GM12878 (cell line): ENCODE measurements around the gene PTPRU. TPM values are rescaled to one million over a fixed set of nuclear protein-coding genes. Genes with fewer than 3 reads are reported as not detected.

ENCODE experiments used
- ATAC-seq: fragments of 200-7000 bp; cut with Tn5 transposase; 3 replicates; pipeline ENCODE4 v1.9.1; 2020; ENCODE audit warnings: mild to moderate bottlenecking, moderate library complexity
- BruUV-seq: library from RNA; stranded (reverse); fragments of 400-500 nt; replicated peaks from 2 replicates; lab custom pipeline; 2021; lab: Mats Ljungman, UMichigan
- CTCF ChIA-PET: fragments of 300-600 bp; sonication (Branson Sonifier 250); formaldehyde crosslinking; extraction: SDS; loops from one replicate; lab custom pipeline; 2021; ENCODE audit warnings: inconsistent platforms; lab: Yijun Ruan, JAX
- POLR2A ChIA-PET: fragments of 350-600 bp; formaldehyde crosslinking; extraction: SDS; loops from one replicate; lab custom pipeline; 2021; ENCODE audit warnings: inconsistent platforms; lab: Charles Lee
- RAD21 ChIA-PET: fragments of 300-600 bp; sonication (Branson Sonifier 250); formaldehyde crosslinking; loops from one replicate; lab custom pipeline; 2023; ENCODE audit warnings: antibody characterized with exemption; ENCODE audit not compliant: unreplicated experiment; lab: Charles Lee
- SMC1A ChIA-PET: fragments of 300-600 bp; sonication (Branson Sonifier 250); formaldehyde crosslinking; loops from one replicate; lab custom pipeline; 2023; ENCODE audit not compliant: unreplicated experiment, uncharacterized antibody; lab: Charles Lee
- DNase-seq: peaks from one replicate; pipeline ENCODE4 v3.0.0-alpha.2; 2011; ENCODE audit warnings: low read depth, low spot score
- FAIRE-seq: peaks from 3 replicates; lab custom pipeline; 2011; peaks lifted over from hg19 to GRCh38; lab: Jason Lieb, UNC
- H2AFZ ChIP-seq: 2 replicates; pipeline ENCODE4 v1.6.0; 2011; ENCODE audit warnings: low read depth, low read length, control low read depth; ENCODE audit not compliant: control insufficient read depth
- H3K27ac ChIP-seq: 2 replicates; pipeline ENCODE4 v1.5.1; 2011; ENCODE audit warnings: control low read depth; ENCODE audit not compliant: control insufficient read depth, insufficient read depth
- H3K27me3 ChIP-seq, 2 experiments: replicated peaks in 1 of 2; 2 replicates each; pipeline versions ENCODE4 v1.6.0 to v1.6.1; 2011; ENCODE audit warnings: low read length in 1 of 2; ENCODE audit not compliant: control insufficient read depth in 2 of 2, insufficient read depth in 2 of 2
- H3K36me3 ChIP-seq, 2 experiments: 2 replicates each; pipeline ENCODE4 v1.5.1; 2011; ENCODE audit warnings: low read length in 1 of 2; ENCODE audit not compliant: control insufficient read depth in 2 of 2, insufficient read depth in 2 of 2
- H3K4me1 ChIP-seq: 2 replicates; pipeline ENCODE4 v1.6.1; 2011; ENCODE audit warnings: mild to moderate bottlenecking, low read length, moderate library complexity, mixed read lengths; ENCODE audit not compliant: control insufficient read depth, insufficient read depth
- H3K4me2 ChIP-seq: 2 replicates; pipeline ENCODE4 v1.6.0; 2011; ENCODE audit warnings: control low read depth; ENCODE audit not compliant: control insufficient read depth, insufficient read depth
- H3K4me3 ChIP-seq: fragments of 200-600 bp; sonication (generic); 2 replicates; pipeline ENCODE4 v1.5.1; 2016
- H3K79me2 ChIP-seq: 2 replicates; pipeline ENCODE4 v1.6.0; 2011; ENCODE audit warnings: low read length; ENCODE audit not compliant: control insufficient read depth, insufficient read depth
- H3K9ac ChIP-seq: 2 replicates; pipeline ENCODE4 v1.8.0; 2011; ENCODE audit warnings: low read length, control low read depth, mixed read lengths; ENCODE audit not compliant: control insufficient read depth, insufficient read depth
- H3K9me3 ChIP-seq: replicated peaks from 3 replicates; pipeline ENCODE4 v1.5.1; 2011; ENCODE audit warnings: mild to moderate bottlenecking, low read length; ENCODE audit not compliant: control insufficient read depth, insufficient read depth
- H4K20me1 ChIP-seq: 2 replicates; pipeline ENCODE4 v1.6.0; 2011; ENCODE audit not compliant: control insufficient read depth, insufficient read depth
- CTCF ChIP-seq, 3 experiments: IDR thresholded peaks in 2 of 3; conservative IDR thresholded peaks in 1 of 3; 2 replicates each; pipeline ENCODE4 v1.5.1; 2011; ENCODE audit warnings: low read depth in 3 of 3, low read length in 3 of 3, mild to moderate bottlenecking in 3 of 3, control low read depth in 2 of 3, moderate library complexity in 2 of 3, inconsistent platforms in 1 of 3, mixed read lengths in 1 of 3; ENCODE audit not compliant: control insufficient read depth in 2 of 3, insufficient read depth in 1 of 3; ENCODE audit errors: extremely low read depth in 1 of 3
- EP300 ChIP-seq, 2 experiments: fragments of 150-350 bp in 1 of 2; IDR thresholded peaks; 2 replicates each; pipeline ENCODE4 v1.6.1; 2011 to 2012; ENCODE audit warnings: low read depth in 2 of 2, low read length in 2 of 2, borderline replicate concordance in 1 of 2, improper control_type of control experiment in 1 of 2, inconsistent platforms in 1 of 2; ENCODE audit not compliant: control insufficient read depth in 1 of 2
- ETV6 ChIP-seq, 2 experiments: fragments of 450-650 bp in 1 of 2; IDR thresholded peaks in 1 of 2; conservative IDR thresholded peaks in 1 of 2; 2 replicates each; pipeline ENCODE4 v1.6.1; 2014; ENCODE audit warnings: antibody characterized with exemption in 1 of 2, borderline replicate concordance in 1 of 2, low read depth in 1 of 2, mild to moderate bottlenecking in 1 of 2, moderate library complexity in 1 of 2
- FOXM1 ChIP-seq: IDR thresholded peaks from 2 replicates; pipeline ENCODE4 v1.6.1; 2012; ENCODE audit warnings: low read depth, mild to moderate bottlenecking, inconsistent platforms, low read length, moderate library complexity
- GABPA ChIP-seq: IDR thresholded peaks from 2 replicates; pipeline ENCODE4 v1.6.1; 2014; ENCODE audit warnings: antibody characterized with exemption, low read depth, mild to moderate bottlenecking, inconsistent platforms
- HDAC2 ChIP-seq: fragments of 200-600 bp; sonication (generic); IDR thresholded peaks from 2 replicates; pipeline ENCODE4 v1.6.1; 2017
- IKZF2 ChIP-seq, 2 experiments: fragments of 450-650 bp; IDR thresholded peaks; 2 replicates each; pipeline ENCODE4 v1.6.1; 2017; ENCODE audit warnings: mild to moderate bottlenecking in 2 of 2, moderate library complexity in 2 of 2
- JUNB ChIP-seq: IDR thresholded peaks from 2 replicates; pipeline ENCODE4 v1.6.1; 2016; ENCODE audit warnings: antibody characterized with exemption, mild to moderate bottlenecking
- KAT2A ChIP-seq: conservative IDR thresholded peaks from 2 replicates; pipeline ENCODE4 v1.6.1; 2011; ENCODE audit warnings: low read depth, low read length; ENCODE audit not compliant: control insufficient read depth
- MYC ChIP-seq: IDR thresholded peaks from 2 replicates; pipeline ENCODE4 v1.6.1; 2011; ENCODE audit warnings: mild to moderate bottlenecking, low read length, moderate library complexity, inconsistent platforms; ENCODE audit not compliant: insufficient read depth, insufficient replicate concordance, insufficient read length, severe bottlenecking
- NR2C1 ChIP-seq: fragments of 450-650 bp; IDR thresholded peaks from 2 replicates; pipeline ENCODE4 v1.6.1; 2017; ENCODE audit warnings: antibody characterized with exemption, mild to moderate bottlenecking, moderate library complexity
- PAX5 ChIP-seq: IDR thresholded peaks from 2 replicates; pipeline ENCODE4 v1.6.1; 2011; ENCODE audit warnings: low read depth, low read length, borderline replicate concordance
- RCOR1 ChIP-seq: conservative IDR thresholded peaks from 2 replicates; pipeline ENCODE4 v1.6.1; 2012; ENCODE audit warnings: low read depth, low read length, improper control_type of control experiment
- RFX5 ChIP-seq: IDR thresholded peaks from 2 replicates; pipeline ENCODE4 v1.6.1; 2011; ENCODE audit warnings: low read depth, low read length, improper control_type of control experiment
- SMAD1 ChIP-seq: fragments of 450-650 bp; IDR thresholded peaks from 2 replicates; pipeline ENCODE4 v1.6.1; 2018; ENCODE audit warnings: mild to moderate bottlenecking, low read depth; ENCODE audit not compliant: partially characterized antibody
- TCF7 ChIP-seq: IDR thresholded peaks from 2 replicates; pipeline ENCODE4 v1.6.1; 2014; ENCODE audit warnings: antibody characterized with exemption, borderline replicate concordance
- YBX1 ChIP-seq: fragments of 450-650 bp; IDR thresholded peaks from 2 replicates; pipeline ENCODE4 v1.6.1; 2016; ENCODE audit warnings: antibody characterized with exemption
- ZNF24 ChIP-seq: fragments of 450-650 bp; IDR thresholded peaks from 2 replicates; pipeline ENCODE4 v1.6.1; 2017; ENCODE audit warnings: antibody characterized with exemption, mild to moderate bottlenecking
- ZZZ3 ChIP-seq: IDR thresholded peaks from 2 replicates; pipeline ENCODE4 v1.6.1; 2011; ENCODE audit warnings: low read depth; ENCODE audit not compliant: control insufficient read depth, insufficient read length
- WGBS: methylation state at CpG from one replicate; pipeline ENCODE4 v1.1.6; 2016; ENCODE audit warnings: low lambda C conversion rate; ENCODE audit not compliant: insufficient replicate concordance, insufficient coverage; ENCODE audit errors: missing lambda C conversion rate; 5-methylcytosine and 5-hydroxymethylcytosine counted together
- in situ Hi-C: fragments of 300-500 bp; cut with MboI; formaldehyde crosslinking; loops from 9 replicates; pipeline ENCODE4 v1.14.3; 2018; ENCODE audit warnings: mixed read lengths
- intact Hi-C: fragments of 100-400 bp; cut with micrococcal nuclease; formaldehyde crosslinking; loops from one replicate; pipeline ENCODE4 v1.14.2; 2022; ENCODE audit not compliant: unreplicated experiment
- polyA plus RNA-seq, 11 experiments: library from polyadenylated mRNA; depleted of rRNA in 4 of 11; unstranded in 6 of 11; stranded (reverse) in 5 of 11; fragments of >200 nt; fragmentation: Nextera tagmentation in 4 of 11; fragmentation: Illumina TruSeq in 1 of 11; extraction: Ambion mirVana in 4 of 11; extraction: Trizol in 1 of 11; gene quantifications; 1 replicate in 1 of 11; 2 replicates in 10 of 11; pipeline versions ENCODE4 v1.2.1 to v1.2.3, GENCODE V29; 2011 to 2016; ENCODE audit warnings: inconsistent platforms in 2 of 11, missing spikeins in 2 of 11, low read depth in 1 of 11
- total RNA-seq, 4 experiments: library from RNA; depleted of rRNA in 3 of 4; stranded (reverse); fragments of >200 nt in 3 of 4; fragmentation: Illumina TruSeq in 1 of 4; extraction: Trizol in 1 of 4; gene quantifications; 2 replicates each; pipeline versions ENCODE4 v1.2.1 to v1.2.3, GENCODE V29; 2013 to 2021

PTPRU gene
- total and polyA plus RNA-seq, 10 of the 15 experiments (the other 5 are each of a cell fraction or from before 2014, with no cell fraction given), result 0.04 to 2.5 (median 0.73) TPM

GRCh38 chr1:29319300-29320110 lies 83.2 kb downstream of the PTPRU start:
- no TSS peak for BruUV-seq
- in situ Hi-C loops, result no loop called here
- ATAC-seq (no peak), DNase-seq (no peak), FAIRE-seq (no peak)
- no peak overlapping the region for H3K9ac ChIP-seq
- no peaks in the 10 kb centered on the region for H3K9me3 ChIP-seq
- no peak overlapping the region for H3K4me3 ChIP-seq
- ChIA-PET RAD21 (no interaction called here), CTCF (no interaction called here), POLR2A (no interaction called here), SMC1A (no interaction called here)
- H2AFZ ChIP-seq, result no peak overlapping the region
- no peaks in the 10 kb centered on the region for H3K36me3 ChIP-seq
- TF ChIP-seq NR2C1 (no peak), CTCF (IDR thresholded peaks at IDR 0.05 in 2 of 3, conservative IDR thresholded peaks at IDR 0.05 in 1 of 3; ENCODE audit: control insufficient read depth in 2 of 3, extremely low read depth in 1 of 3, insufficient read depth in 1 of 3, low read depth in 3 of 3, low read length in 3 of 3) (no peak), EP300 (IDR thresholded peaks at IDR 0.05; ENCODE audit: borderline replicate concordance in 1 of 2, control insufficient read depth in 1 of 2, low read depth in 2 of 2, low read length in 2 of 2) (no peak), HDAC2 (no peak), ZZZ3 (no peak), ETV6 (conservative IDR thresholded peaks at IDR 0.05 in 1 of 2, IDR thresholded peaks at IDR 0.05 in 1 of 2; ENCODE audit: borderline replicate concordance in 1 of 2, low read depth in 1 of 2) (no peak), YBX1 (no peak), IKZF2 (IDR thresholded peaks at IDR 0.05) (no peak), MYC (no peak), RCOR1 (no peak), RFX5 (no peak), SMAD1 (no peak), FOXM1 (no peak), TCF7 (no peak), KAT2A (no peak), JUNB (no peak), PAX5 (no peak), GABPA (no peak), ZNF24 (no peak)
- no peaks in the 10 kb centered on the region for H3K27me3 ChIP-seq
- H3K79me2 ChIP-seq, result no peaks in the 10 kb centered on the region
- intact Hi-C loops, result no loop called here
- no peaks in the 10 kb centered on the region for H4K20me1 ChIP-seq
- H3K27ac ChIP-seq, result no peak overlapping the region
- WGBS, result 9% methylated on average over 8 of the region's 9 CpGs
- H3K4me1 ChIP-seq, result no peaks in the 10 kb centered on the region
- H3K4me2 ChIP-seq, result no peak overlapping the region
